GM12801 (cell line): ENCODE measurements around the gene FOXJ2.

ENCODE experiments used
- CTCF ChIP-seq: IDR thresholded peaks from one replicate; pipeline ENCODE4 v1.5.1; 2011; ENCODE audit warnings: control low read depth; ENCODE audit not compliant: insufficient read length; ENCODE audit errors: extremely low read depth

FOXJ2 gene

GRCh38 chr12:8032242-8033152, at the start of gene FOXJ2:
Gene FOXJ2 (plus strand): TSS chr12:8032716. CDS start chr12:8039833, 7,117 bp downstream.
- TF ChIP-seq CTCF, result no peak

- TF ChIP-seq CTCF, result no peak
Observed at GRCh38 chr12:7984900-7985299, 47.6 kb upstream of the FOXJ2 start.

- no peak for TF ChIP-seq CTCF
Observed at GRCh38 chr12:7985802-7986418, 46.6 kb upstream of the FOXJ2 start.

GRCh38 chr12:7989827-7990491, 42.6 kb upstream of the FOXJ2 start:
- TF ChIP-seq CTCF, result no peak

- TF ChIP-seq CTCF, result no peak
Observed at GRCh38 chr12:7991535-7991934, 41.0 kb upstream of the FOXJ2 start.

- no peak for TF ChIP-seq CTCF
Observed at GRCh38 chr12:7994731-7995205, 37.7 kb upstream of the FOXJ2 start.
